NCI-H524 (cell line): ENCODE measurements around the gene F11.
A peak's percentile ranks its signal among the peaks of the same experiment; 100 is the strongest.
"Not testable (repeated sequence)": the region's sequence is repeated elsewhere in the genome, so short reads cannot be mapped to it uniquely, and the experiment has no call there.

Experiments
- DNase-seq, 2 experiments: peaks; one replicate each; lab custom pipeline; 2025; lab: John Stamatoyannopoulos, UW

The F11 gene

DNA sequence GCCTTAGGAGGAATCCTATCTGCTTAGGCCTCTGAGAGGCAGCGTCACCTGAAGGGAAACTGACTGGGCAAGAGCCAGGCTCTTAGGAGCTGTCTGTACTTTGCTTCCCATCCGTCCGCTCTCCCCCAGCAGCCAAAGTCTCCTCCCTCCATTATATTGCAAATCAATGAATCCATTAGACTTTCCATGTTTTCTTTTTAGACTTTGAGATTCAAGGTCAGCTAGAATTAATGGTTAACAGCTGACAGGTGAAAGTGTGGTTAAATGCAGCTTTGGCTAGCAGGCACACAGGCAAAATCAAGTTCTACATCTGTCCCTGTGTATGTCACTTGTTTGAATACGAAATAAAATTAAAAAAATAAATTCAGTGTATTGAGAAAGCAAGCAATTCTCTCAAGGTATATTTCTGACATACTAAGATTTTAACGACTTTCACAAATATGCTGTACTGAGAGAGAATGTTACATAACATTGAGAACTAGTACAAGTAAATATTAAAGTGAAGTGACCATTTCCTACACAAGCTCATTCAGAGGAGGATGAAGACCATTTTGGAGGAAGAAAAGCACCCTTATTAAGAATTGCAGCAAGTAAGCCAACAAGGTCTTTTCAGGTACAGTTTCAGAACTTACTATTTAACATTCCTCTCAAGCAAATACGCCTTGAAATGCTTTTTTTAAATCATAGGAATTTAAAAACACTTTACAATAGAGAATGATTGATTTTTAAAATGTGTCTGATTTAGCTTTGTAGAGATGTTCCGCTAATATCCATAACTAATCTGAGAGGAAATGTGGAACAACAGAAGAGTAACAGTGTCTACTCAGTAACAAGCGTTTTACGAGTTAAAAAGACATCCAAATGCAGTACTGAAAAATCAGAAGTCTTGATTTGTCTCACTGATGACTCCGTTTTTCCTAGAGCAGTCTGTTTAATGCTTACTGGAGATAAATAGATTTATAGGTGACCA is at the start of gene F11:
TSS of gene F11 (plus strand) at position 507 of the 970 bp plus-strand sequence. CDS start 948 bp downstream, outside the sequence.
- DNase-seq, result no peak

DNA sequence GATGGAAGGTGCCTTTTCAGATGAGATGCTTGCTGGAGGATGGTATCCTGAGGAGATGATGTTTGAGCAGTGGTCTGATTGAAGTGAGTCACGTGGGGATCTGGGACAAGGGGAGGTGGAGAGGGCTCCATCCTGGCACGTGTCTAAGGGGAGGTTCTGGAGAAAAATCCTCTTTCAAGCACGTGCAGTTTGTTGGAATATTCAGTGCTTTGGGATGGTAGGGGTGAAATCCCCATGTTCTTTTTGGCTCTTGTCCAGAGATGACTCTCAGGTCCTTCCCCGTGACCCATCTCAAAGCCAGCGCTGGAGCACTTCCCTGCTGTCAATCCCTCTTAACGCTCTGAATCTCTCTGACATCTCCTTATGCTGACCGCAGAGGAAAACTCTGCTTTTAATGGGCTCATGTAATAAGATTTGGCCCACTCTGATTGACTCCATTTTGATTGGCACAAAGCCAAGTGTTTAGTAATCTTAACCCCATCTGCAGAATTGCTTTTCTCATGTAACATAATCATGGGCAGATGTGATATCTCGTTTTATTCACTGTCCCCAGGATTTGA is 49.4 kb upstream of the F11 start:
- DNase-seq, result peak; percentile 76 to 89

DNA sequence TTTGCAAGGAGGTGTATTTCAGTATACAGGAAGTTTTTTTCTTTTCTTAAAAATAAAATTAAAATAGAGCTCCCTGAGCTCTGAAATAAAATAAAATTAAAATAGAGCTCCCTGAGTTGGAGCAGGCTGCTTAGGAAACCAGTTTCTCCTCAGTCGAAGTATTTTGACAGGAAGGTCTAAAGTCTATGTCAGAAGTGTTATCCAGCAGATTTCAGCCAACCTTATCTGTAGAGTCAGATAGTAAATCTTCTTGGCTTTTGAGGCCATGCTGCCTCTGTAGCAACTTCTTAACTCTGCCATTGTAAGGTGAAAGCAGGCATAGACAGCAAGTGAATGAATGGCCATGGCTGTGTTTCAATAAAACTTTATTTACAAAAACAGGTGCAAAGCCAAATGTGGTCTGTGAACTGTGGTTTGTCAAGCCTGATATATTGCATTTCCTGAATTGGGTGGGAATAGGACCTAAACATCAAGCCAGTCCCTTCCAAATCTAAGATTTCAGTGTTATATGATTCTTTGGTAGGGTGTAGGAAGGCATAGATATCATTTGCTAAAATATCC is 48.2 kb upstream of the F11 start:
- DNase-seq, result no peak

DNA sequence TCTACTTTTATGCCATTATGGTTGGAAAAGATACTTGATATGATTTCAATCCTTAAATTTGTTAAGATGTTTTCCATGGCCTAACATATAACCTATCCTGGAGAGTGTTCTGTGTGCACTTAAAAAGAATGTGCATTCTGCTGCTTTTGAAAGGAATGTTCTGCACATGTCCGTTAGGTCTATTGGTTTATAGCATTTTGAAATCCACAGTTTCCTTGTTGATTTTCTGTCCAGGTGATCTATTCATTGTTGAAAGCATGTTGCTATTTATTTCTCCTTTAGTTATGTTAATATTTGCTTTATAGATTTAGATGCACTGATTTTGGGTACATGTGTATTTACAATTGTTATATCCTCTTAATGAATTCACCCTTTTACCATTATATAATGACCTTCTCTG is 44.4 kb upstream of the F11 start:
- no peak for DNase-seq

DNA sequence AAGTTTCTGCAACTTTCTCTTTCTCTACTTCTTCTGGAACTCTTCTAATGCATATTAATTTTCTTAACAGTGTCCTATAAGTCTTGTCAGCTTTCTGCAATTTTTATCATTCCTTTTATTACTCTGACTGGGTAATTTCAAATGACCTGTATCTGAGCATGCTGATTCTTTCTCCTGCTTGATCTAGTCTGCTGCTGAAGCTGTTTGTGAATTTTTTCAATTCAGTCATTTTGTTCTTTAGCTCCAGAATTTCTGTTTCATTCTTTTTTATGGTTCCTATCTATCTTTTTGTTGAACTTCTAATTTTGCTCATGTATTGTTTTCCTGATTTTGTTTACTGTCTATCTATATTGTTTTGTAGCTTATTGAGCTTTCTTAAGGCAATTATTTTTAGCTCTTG is 40.1 kb upstream of the F11 start:
- no peak for DNase-seq

DNA sequence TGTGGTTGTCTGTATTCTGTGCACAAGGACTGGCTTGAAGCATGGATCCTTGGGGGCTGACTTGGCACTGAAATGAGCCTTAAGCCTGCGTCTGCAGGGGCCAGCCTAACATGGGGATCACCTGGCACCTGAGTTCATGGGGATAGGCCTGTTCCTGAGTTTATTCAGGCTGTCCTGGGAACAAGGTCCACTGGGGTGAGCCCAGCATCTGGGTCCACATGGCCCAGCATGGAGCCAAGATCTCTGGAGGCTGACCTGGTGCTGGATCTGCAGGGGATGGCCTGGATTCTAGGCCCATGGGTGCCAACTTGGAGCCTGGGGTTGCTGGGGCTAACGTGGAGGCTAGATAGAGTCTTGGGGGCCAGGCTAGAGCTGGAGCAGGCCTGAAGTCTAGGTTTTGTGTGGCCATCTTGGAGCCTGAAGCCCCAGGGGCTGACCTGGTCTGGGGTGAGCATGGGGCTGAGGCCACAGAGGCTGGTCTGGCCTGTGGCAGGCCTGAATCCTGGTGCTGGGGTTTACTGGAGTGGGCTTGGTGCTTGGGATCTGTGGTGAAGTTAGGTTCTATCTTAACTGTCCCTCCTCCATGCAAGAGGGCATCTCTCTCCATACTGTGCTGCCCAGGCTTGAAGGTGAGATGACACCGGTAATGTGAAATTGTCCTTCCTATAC is 39.3 kb upstream of the F11 start:
- no peak for DNase-seq

DNA sequence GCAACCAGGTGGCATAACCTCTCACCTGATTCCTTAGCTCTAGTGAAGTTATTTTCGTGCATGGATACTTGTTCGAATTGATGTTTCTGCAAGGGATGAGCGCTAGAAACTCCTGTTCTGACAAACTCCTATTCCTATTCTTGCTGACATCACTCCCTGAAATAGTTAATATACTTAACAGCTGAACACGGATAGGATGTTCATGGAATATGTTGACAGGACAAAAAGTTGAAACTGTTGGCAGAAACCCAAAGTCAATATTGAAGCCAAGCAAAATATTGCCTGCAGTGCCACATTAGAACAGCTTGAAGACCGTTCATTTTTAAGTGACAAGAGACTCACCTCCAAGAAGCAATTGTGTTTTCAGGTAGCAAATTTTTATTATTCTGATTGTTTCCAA is 38.8 kb upstream of the F11 start, which contains the start of gene KLKB1:
TSS of gene KLKB1 (plus strand) at position 287 of the 400 bp plus-strand sequence. CDS start 689 bp downstream, outside the sequence.
- DNase-seq, result no peak

DNA sequence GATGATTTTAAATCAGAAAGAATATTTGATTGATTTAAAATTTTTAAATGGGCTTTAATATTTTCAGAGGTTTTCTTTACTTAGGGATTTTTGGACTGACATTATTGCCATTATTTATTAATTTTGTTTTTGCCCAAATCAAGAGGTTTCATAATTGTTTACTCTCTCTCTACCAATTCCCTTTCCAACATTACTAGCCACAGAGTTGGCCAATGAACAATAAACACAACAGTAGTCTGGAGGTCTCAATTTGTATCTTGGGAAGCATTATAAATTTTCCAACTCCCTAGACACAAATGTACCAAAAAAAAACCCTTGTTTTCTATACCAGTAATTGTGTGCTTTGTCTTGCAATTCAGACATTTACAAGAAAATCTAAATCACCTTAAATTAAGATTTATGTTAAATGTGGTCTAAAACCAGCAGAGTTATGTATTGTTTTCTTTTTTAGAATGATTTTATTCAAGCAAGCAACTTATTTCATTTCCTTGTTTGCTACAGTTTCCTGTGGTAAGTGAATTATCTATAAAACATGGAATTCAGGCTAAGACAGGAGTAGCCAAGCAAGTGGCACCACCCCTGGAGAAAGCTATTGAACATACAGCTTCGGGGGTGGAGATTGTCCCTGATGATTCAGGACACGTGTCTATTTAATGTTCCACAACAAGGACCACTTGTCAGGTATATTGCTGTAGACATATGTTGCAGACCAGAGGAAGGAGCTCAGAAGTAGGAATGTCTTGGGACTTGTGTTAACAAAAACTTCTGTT is 38.1 kb upstream of the F11 start:
- DNase-seq, result peak in 1 of 2 experiments; percentile 6

DNA sequence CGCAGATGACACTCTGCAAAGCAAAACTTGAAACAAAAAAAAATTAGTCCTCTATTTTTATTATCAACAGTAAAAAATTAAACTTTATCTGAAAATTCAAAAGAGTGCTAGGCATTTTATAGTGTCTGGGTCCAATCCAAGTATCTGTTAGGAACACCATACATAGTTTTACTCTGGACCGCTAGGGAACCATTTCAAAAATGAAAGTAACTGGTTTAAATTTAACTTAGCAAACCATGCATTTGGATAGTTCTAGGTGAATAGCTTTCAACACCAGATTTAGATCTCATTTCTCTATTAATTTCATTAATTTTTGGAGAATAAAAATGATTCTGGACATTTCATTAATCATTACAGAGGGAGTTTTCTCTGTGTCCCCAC is 37.5 kb upstream of the F11 start:
- DNase-seq, result no peak

DNA sequence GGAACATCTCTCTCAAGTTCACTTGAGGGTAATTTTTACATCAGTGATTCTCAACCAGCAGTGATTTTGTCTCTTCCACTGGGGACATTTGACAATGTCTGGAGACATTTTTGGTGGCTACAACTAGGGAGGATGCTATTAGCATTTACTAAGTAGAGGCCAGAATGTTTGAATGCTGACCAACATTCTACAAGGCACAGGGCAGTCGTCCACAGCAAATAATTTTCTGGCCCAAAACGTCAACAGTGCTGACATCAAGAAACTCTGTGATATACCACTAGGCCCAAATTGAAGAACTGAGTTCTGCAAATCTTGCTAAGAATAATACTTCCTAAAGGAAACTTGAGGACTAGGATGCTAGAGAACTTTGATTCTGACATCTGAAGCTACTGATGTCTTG is 31.6 kb upstream of the F11 start:
- no peak for DNase-seq

DNA sequence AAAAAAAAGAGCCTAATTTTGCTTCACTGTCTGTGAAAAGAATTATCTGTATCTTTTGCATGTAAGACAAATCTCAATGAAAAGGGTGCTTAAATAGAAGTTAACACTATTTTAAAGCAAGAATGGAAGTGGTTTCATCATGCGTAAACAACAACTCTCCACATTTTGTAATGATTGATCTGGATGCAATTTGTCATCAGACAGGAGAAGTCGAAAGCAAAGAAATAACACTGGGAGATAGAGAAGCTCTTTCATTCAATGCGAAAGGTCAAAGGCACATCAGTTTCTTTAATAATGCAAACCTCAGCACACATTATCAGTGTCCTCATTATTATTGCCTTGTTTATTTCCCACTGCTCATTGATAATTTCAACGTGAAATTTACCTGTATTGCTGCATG is 29.9 kb upstream of the F11 start:
- no peak for DNase-seq

DNA sequence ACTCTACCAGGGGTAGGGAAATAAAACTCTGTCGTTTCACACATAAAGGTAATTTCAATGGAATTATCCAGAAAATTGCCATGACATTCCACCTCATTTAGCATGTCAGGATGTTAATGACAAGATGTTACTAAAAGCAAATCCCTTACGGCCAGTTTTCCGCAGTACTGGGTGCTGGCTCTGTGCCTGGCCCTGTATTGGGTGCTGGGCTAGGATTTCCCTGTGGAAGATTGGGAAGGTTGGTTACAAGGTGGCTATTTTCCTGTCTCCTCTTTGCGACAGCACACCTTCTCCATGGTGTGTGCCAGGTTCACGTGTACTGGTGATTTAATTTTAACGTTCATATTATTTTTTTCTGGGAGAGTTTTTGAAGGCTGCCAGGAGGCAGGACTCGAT is 25.5 kb upstream of the F11 start:
- DNase-seq, result no peak

DNA sequence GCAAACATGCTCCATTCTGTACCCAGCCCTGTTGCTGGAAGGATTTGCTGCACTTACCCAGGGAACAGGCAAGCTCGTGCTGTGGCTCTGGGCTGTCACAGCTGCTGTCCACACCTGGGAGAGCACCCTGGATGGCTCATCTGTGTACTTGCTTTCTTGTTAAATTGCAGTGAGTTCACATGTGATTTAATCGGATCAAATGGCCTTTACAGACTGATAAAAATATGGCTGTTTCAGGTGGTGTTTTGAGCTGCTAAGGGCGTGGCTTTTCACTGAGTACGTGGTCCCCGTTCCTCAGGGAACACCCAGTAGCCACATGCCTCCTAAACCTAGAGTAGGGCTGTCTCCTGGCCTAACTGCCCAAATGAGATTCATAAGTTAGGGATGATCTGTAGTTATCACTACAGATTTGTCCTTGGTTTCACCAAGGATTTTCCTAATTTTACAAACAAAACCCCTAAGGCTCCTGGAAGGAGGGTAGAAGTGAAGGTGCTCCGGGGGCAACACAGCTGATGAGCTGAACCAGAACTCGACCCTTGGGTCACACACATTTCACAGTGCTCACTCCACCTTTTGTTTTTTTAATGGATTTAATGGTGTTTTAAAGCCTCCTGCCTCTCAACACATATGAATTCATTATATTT is 25.0 kb upstream of the F11 start:
- peak in 1 of 2 experiments; percentile 5 for DNase-seq

DNA sequence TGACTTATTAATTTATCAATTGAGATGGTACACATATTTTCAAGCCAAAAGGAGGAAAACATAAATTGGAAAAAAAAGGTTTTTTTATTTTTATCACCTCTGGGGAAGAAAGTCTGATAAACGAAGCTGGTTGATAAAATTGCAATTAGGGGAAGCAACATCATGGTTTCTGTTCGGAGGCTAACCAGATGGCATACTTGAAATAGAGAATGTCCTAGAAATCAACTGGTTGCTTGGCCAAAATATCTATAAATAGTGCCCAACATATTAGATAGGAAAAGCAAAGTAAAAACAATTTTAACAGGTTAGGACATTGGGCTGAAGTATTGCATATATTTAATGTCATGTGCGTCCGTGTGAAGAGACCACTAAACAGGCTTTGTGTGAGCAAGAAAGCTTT is 24.4 kb upstream of the F11 start:
- DNase-seq, result no peak

DNA sequence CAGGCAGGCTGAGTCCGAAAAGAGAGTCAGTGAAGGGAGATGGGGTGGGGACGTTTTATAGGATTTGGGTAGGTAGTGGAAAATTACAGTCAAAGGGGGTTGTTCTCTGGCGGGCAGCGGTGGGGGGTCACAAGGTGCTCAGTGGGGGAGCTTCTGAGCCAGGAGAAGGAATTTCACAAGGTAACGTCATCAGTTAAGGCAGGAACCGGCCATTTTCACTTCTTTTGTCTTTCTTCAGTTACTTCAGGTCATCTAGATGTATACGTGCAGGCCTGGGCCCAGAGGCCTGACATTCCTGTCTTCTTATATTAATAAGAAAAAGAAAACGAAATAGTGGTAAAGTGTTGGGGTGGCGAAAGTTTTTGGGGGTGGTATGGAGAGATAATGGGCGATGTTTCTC is 24.0 kb upstream of the F11 start:
- DNase-seq, result not testable (repeated sequence)

DNA sequence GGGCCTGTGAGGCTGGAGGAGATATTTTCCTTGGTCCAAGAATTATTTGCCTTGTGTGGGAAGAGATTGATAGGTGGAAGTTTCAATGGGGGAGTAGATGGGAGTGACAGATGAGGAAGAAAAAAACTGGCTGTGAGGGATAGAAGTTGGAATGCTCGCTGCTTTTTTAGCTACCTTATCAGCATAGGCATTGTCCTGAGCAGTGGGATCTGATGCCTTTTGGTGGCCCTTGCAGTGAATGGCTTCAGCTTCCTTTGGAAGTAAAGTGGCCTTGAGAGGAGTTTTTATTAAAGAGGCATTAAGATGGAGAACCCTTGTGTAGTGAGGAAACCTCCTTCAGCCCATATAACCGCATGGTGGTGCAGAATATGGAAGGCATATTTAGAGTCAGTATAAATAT is 22.7 kb upstream of the F11 start:
- DNase-seq, result no peak

DNA sequence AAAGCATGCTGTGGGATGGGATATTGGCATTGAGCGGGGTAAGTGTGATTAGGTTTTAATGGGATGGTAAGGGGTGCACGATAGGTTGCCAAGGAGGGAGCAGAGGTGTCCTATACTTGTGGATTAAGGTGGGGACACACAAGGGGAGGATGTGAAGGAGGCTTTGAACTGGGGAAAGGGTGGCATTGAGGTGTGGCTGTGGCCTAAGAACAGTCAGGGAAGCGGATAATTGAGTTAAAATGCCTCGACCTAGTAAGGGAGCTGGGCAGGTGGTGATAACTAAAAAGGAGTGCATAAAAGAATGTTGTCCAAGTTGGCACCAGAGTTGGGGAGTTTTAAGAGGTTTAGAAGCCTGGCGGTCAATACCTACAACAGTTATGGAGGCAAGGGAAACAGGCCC is 21.2 kb upstream of the F11 start:
- DNase-seq, result no peak

DNA sequence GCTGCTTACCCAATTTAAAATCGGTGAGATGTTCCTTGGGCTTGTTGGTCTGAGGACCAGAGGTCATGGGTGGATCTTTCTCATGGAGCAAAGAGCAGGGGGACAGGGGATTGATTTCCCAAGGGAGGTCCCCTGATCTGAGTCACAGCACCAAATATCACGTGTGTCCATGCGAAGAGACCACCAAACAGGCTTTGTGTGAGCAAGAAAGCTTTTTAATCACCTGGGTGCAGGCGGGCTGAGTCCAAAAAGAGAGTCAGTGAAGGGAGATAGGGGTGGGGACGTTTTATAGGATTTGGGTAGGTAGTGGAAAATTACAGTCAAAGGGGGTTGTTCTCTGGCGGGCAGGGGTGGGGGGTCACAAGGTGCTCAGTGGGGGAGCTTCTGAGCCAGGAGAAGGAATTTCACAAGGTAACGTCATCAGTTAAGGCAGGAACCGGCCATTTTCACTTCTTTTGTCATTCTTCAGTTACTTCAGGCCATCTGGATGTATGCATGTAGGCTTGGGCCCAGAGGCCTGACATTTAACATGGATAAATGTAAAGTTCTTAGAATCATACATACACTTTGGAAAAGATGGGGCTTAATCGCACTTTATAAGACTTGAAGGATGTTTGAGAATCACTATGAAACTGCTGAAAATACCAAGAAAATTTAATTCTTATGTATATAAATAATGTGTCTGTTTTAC is 18.8 kb upstream of the F11 start:
- not testable (repeated sequence) for DNase-seq

DNA sequence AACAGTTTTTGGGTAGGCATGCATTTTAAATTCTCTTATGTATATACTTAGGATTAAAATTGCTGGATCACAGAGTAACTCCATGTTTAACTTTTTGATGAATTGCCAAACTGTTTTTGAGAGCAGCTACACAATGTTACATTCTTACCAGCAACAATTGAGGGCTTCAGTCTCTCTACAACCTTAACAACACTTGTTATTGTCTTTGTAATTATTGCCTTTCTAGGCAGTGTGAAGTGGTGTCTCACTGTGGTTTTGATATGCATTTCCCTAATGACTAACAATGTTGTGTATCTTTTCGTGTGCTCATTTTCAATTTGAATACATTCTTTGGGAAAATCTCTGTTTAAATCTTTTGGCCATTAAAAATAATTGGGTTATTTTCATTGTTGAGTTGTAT is 17.3 kb upstream of the F11 start:
- DNase-seq, result no peak
